Pons (tissue), 1 donor: ENCODE data around the gene CXXC5.
A peak's percentile ranks its signal among the peaks of the same experiment; 100 is the strongest.
"Not testable (repeated sequence)": the region's sequence is repeated elsewhere in the genome, so short reads cannot be mapped to it uniquely, and the experiment has no call there.

Experiments
- DNase-seq: peaks from one replicate; pipeline ENCODE4 v3.0.0-alpha.2; 2016; ENCODE audit warnings: low spot score

Gene CXXC5

GRCh38 chr5:139712412-139712811 lies 64.3 kb downstream of the CXXC5 start:
- DNase-seq, result no peak

DNA sequence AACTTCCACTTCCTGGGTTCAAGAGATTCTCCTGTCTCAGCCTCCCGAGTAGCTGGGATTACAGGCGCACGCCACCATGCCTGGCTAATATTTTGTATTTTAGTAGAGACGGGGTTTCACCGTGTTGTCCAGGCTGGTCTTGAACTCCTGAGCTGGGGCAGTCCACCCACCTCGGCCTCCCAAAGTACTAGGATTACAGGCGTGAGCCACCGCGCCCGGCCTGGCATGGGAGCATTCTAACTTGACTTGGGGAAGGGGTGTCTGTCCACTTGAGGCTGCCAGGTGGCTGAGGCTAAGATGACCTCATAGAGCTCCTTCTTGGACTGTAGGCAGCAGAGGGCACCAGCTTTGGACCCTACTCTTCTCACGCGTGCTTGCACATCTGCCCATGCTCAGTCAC lies 65.7 kb downstream of the CXXC5 start:
- not testable (repeated sequence) for DNase-seq

DNA sequence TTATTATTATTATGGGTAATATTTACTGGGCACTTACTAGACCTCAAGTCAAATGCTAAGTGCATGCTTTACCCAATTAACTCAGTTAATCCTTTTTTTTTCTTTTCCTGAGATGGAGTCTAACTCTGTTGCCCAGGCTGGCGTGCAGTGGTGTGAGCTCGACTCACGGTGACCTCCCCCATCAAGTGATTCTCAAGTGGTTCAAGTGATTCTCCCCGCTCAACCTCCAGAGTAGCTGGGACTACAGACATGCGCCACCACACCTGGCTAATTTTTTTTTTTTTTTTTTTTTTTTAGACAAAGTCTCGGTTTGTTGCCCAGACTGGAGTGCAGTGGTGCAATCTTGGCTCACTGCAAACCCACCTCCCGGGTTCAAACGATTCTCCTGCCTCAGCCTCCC lies 69.1 kb downstream of the CXXC5 start:
- no peak for DNase-seq

DNA sequence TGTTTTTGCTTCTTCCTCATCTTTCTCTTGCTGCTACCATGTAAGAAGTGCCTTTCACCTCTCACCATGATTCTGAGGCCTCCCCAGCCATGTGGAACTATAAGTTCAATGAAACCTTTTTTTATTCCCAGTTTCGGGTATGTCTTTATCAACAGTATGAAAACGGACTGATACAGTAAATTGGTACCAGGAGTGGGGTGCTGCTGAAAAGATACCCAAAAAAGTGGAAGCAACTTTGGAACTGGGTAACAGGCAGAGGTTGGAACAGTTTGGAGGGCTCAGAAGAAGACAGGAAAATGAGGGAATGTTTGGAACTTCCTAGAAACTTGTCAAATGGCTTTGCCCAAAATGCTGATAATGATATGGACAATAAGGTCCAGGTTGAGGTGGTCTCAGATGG lies 70.3 kb downstream of the CXXC5 start:
- DNase-seq, result not testable (repeated sequence)

GRCh38 chr5:139719970-139720369 lies 71.8 kb downstream of the CXXC5 start:
- DNase-seq, result not testable (repeated sequence)

- DNase-seq, result no peak
Observed at GRCh38 chr5:139723986-139724587, 75.9 kb downstream of the CXXC5 start.

GRCh38 chr5:139725073-139725830 lies 77.1 kb downstream of the CXXC5 start:
- DNase-seq, result peak; percentile 63

- DNase-seq, result no peak
Observed at GRCh38 chr5:139726248-139726647, 78.1 kb downstream of the CXXC5 start.

DNA sequence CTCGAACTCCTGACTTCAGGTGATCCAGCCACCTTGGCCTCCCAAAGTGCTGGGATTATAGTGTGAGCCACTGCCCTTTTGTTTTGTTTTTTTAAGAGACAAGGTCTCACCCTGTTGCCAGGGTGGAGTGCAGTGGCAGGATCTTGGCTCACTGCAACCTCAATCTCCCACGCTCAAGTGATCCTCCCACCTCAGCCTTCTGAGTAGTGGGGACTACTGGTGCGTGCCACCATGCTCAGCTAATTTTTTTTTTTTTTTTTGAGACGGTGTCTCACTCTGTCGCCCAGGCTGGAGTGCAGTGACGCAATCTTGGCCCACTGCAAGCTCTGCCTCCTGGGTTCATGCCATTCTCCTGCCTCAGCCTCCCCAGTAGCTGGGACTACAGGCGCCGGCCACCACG lies 79.5 kb downstream of the CXXC5 start:
- not testable (repeated sequence) for DNase-seq

GRCh38 chr5:139731281-139731680 lies 83.1 kb downstream of the CXXC5 start:
- DNase-seq, result no peak

GRCh38 chr5:139732019-139732418 lies 83.9 kb downstream of the CXXC5 start:
- no peak for DNase-seq

GRCh38 chr5:139733010-139733688 lies 85.0 kb downstream of the CXXC5 start:
- no peak for DNase-seq
